Choroid plexus epithelial cell (primary cell): ENCODE results near the gene FDPS.
A peak's percentile ranks its signal among the peaks of the same experiment; 100 is the strongest.

ENCODE experiments used
- DNase-seq: peaks from one replicate; pipeline ENCODE4 v3.0.0-alpha.2; 2010; ENCODE audit warnings: low read depth
- H3K4me3 ChIP-seq: 2 replicates; pipeline ENCODE4 v1.5.1; 2011; ENCODE audit warnings: low read depth, mild to moderate bottlenecking, control low read depth, low read length, moderate library complexity
- CTCF ChIP-seq: conservative IDR thresholded peaks from 2 replicates; pipeline ENCODE4 v1.5.1; 2011; ENCODE audit warnings: low read depth, mild to moderate bottlenecking, control low read depth, inconsistent platforms, low read length, moderate library complexity

Gene FDPS

GRCh38 chr1:155329980-155330598 is 21.4 kb downstream of the FDPS start:
- DNase-seq, result no peak
- no peak overlapping the region for H3K4me3 ChIP-seq
- no peak for TF ChIP-seq CTCF

- no peak for DNase-seq
- no peak overlapping the region for H3K4me3 ChIP-seq
- no peak for TF ChIP-seq CTCF
Observed at GRCh38 chr1:155334962-155335361, 26.3 kb downstream of the FDPS start.

- DNase-seq, result peak; percentile 34
Observed at GRCh38 chr1:155339515-155340097, 30.9 kb downstream of the FDPS start.

GRCh38 chr1:155342842-155343241 is 34.2 kb downstream of the FDPS start:
- DNase-seq, result no peak
- no peak overlapping the region for H3K4me3 ChIP-seq
- no peak for TF ChIP-seq CTCF

More at GRCh38 chr1:155339515-155340097, 30.9 kb downstream of the FDPS start:
- TF ChIP-seq CTCF, result no peak
- H3K4me3 ChIP-seq, result no peak overlapping the region

- DNase-seq, result no peak
- no peak overlapping the region for H3K4me3 ChIP-seq
- no peak for TF ChIP-seq CTCF
Observed at GRCh38 chr1:155352631-155353030, 44.0 kb downstream of the FDPS start.

- no peak for TF ChIP-seq CTCF
- no peak overlapping the region for H3K4me3 ChIP-seq
- no peak for DNase-seq
Observed at GRCh38 chr1:155360051-155360450, 51.4 kb downstream of the FDPS start.
